SK-N-SH (cell line): Measurements from ENCODE around the gene PTPRJ. TPM values are rescaled to one million over a fixed set of nuclear protein-coding genes. Genes with fewer than 3 reads are reported as not detected.

Source experiments
- CTCF ChIA-PET: fragments of 300-600, 350-600 bp; formaldehyde crosslinking; extraction: SDS; loops from one replicate; lab custom pipeline; 2021; lab: Yijun Ruan, JAX
- POLR2A ChIA-PET: fragments of 350-600 bp; sonication (Branson Sonifier 250); formaldehyde crosslinking; extraction: SDS; loops from one replicate; lab custom pipeline; 2020; ENCODE audit warnings: antibody characterized with exemption, inconsistent platforms; lab: Yijun Ruan, JAX
- DNase-seq: peaks from one replicate; pipeline ENCODE4 v3.0.0; 2012
- H2AFZ ChIP-seq: fragments of 200-600 bp; sonication (generic); 2 replicates; pipeline ENCODE4 v1.8.1; 2016; ENCODE audit warnings: antibody characterized with exemption, mild to moderate bottlenecking, low read depth
- H3F3A ChIP-seq: fragments of 200-600 bp; sonication (generic); replicated peaks from 2 replicates; pipeline ENCODE3; 2016; ENCODE audit warnings: antibody characterized with exemption, mild to moderate bottlenecking; ENCODE audit not compliant: insufficient read depth
- H3K27ac ChIP-seq, 2 experiments: fragments of 200-500 bp in 1 of 2; fragments of 200-600 bp in 1 of 2; sonication (Bioruptor generic) in 1 of 2; sonication (generic), shearing (Covaris generic) in 1 of 2; 2 replicates each; pipeline versions ENCODE4 v1.5.1 to v1.6.1; 2014 to 2016; ENCODE audit warnings: low read depth in 2 of 2, inconsistent platforms in 1 of 2, low read length in 1 of 2, mild to moderate bottlenecking in 1 of 2, mixed read lengths in 1 of 2
- H3K27me3 ChIP-seq: fragments of 200-600 bp; sonication (generic), shearing (Covaris generic); 2 replicates; pipeline ENCODE4 v1.6.1; 2016; ENCODE audit warnings: mixed run types; ENCODE audit not compliant: insufficient read depth
- H3K36me3 ChIP-seq, 2 experiments: fragments of 200-500 bp in 1 of 2; fragments of 200-600 bp in 1 of 2; sonication (Bioruptor generic) in 1 of 2; sonication (generic) in 1 of 2; replicated peaks in 1 of 2; 2 replicates each; pipeline versions ENCODE3 to v1.5.1; 2014 to 2016; ENCODE audit warnings: low read length in 1 of 2, mild to moderate bottlenecking in 1 of 2; ENCODE audit not compliant: insufficient read depth in 2 of 2, control insufficient read depth in 1 of 2
- H3K4me1 ChIP-seq, 2 experiments: fragments of 200-500 bp in 1 of 2; fragments of 200-600 bp in 1 of 2; sonication (Bioruptor generic) in 1 of 2; sonication (generic), shearing (Covaris generic) in 1 of 2; 2 replicates each; pipeline versions ENCODE4 v1.5.1 to v1.6.1; 2014 to 2016; ENCODE audit warnings: low read depth in 1 of 2, low read length in 1 of 2, mixed run types in 1 of 2; ENCODE audit not compliant: insufficient read depth in 2 of 2, control insufficient read depth in 1 of 2
- H3K4me2 ChIP-seq: fragments of 200-600 bp; sonication (generic), shearing (Covaris generic); 2 replicates; pipeline ENCODE4 v1.6.1; 2017; ENCODE audit warnings: mixed run types
- H3K4me3 ChIP-seq, 2 experiments: fragments of 200-500 bp in 1 of 2; fragments of 200-600 bp in 1 of 2; sonication (Bioruptor generic) in 1 of 2; sonication (generic), shearing (Covaris generic) in 1 of 2; 2 replicates each; pipeline versions ENCODE4 v1.5.1 to v1.8.1; 2014 to 2016; ENCODE audit warnings: low read depth in 2 of 2, inconsistent platforms in 1 of 2, low read length in 1 of 2, mild to moderate bottlenecking in 1 of 2, mixed read lengths in 1 of 2, moderate library complexity in 1 of 2
- H3K79me2 ChIP-seq: fragments of 200-600 bp; sonication (generic); 2 replicates; pipeline ENCODE4 v1.8.1; 2017; ENCODE audit warnings: mild to moderate bottlenecking; ENCODE audit not compliant: insufficient read depth
- H3K9ac ChIP-seq: fragments of 200-600 bp; sonication (generic); 2 replicates; pipeline ENCODE4 v1.6.1; 2017; ENCODE audit warnings: mixed run types
- H3K9me2 ChIP-seq: fragments of 200-600 bp; sonication (generic); 2 replicates; pipeline ENCODE4 v1.6.1; 2017; ENCODE audit warnings: mixed run types
- H3K9me3 ChIP-seq: fragments of 200-600 bp; sonication (generic); 2 replicates; pipeline ENCODE4 v1.6.1; 2017; ENCODE audit warnings: mixed run types, mild to moderate bottlenecking, moderate library complexity
- H4K20me1 ChIP-seq: fragments of 200-600 bp; sonication (generic); 2 replicates; pipeline ENCODE4 v1.6.1; 2017; ENCODE audit warnings: mild to moderate bottlenecking, mixed run types; ENCODE audit not compliant: insufficient read depth
- EP300 ChIP-seq, 2 experiments: IDR thresholded peaks; 2 replicates each; pipeline versions ENCODE4 v1.4.0 to v1.6.1; 2012; ENCODE audit warnings: borderline replicate concordance in 1 of 2, low read depth in 1 of 2, low read length in 1 of 2
- MEF2A ChIP-seq: IDR thresholded peaks from 2 replicates; pipeline ENCODE4 v1.4.0; 2012; ENCODE audit warnings: low read depth, borderline replicate concordance
- MXI1 ChIP-seq: IDR thresholded peaks from 2 replicates; pipeline ENCODE4 v1.6.1; 2012; ENCODE audit warnings: mild to moderate bottlenecking, low read depth, low read length, improper control_type of control experiment
- NFIC ChIP-seq: IDR thresholded peaks from 2 replicates; pipeline ENCODE4 v1.4.0; 2012; ENCODE audit warnings: borderline replicate concordance
- POLR2AphosphoS5 ChIP-seq: IDR thresholded peaks from 2 replicates; pipeline ENCODE4 v1.6.1; 2012; ENCODE audit warnings: low read depth, low read length
- RCOR1 ChIP-seq: fragments of 150-350 bp; IDR thresholded peaks from 2 replicates; pipeline ENCODE4 v1.6.1; 2017; ENCODE audit warnings: antibody characterized with exemption, low read length
- RXRA ChIP-seq: IDR thresholded peaks from 2 replicates; pipeline ENCODE4 v1.4.0; 2012; ENCODE audit warnings: low read depth, mild to moderate bottlenecking, borderline replicate concordance
- TAF1 ChIP-seq: IDR thresholded peaks from 2 replicates; pipeline ENCODE4 v1.6.1; 2012; ENCODE audit warnings: low read depth, mild to moderate bottlenecking, low read length, moderate library complexity, borderline replicate concordance
- USF1 ChIP-seq: IDR thresholded peaks from 2 replicates; pipeline ENCODE4 v1.4.0; 2012; ENCODE audit warnings: low read depth, borderline replicate concordance
- WGBS: methylation state at CpG from one replicate; pipeline ENCODE4 v1.1.6; 2017; ENCODE audit warnings: low lambda C conversion rate; 5-methylcytosine and 5-hydroxymethylcytosine counted together
- polyA plus RNA-seq, 3 experiments: library from polyadenylated mRNA; depleted of rRNA; stranded (reverse); fragments of >200 nt; gene quantifications; 2 replicates each; pipeline ENCODE4 v1.2.3, GENCODE V29; 2012
- TF ChIP-seq, protein P1 (sequence below): IDR thresholded peaks from 2 replicates; pipeline ENCODE4 v1.6.1; 2012; ENCODE audit warnings: mild to moderate bottlenecking, low read depth, low read length, moderate library complexity

Gene PTPRJ
- polyA plus RNA-seq, 1 of the 3 experiments (the other 2 are of a cell fraction), result 4.5 TPM

- H3K27ac ChIP-seq, result no peak overlapping the region
- H3K4me1 ChIP-seq, result peaks cover 12 to 20% of the 10 kb centered on the region in 2 experiments; a peak in 2 of 4 replicates
- DNase-seq, result no peak
- WGBS, result 97% methylated on average over 20 of the region's 20 CpGs
- H4K20me1 ChIP-seq, result peaks cover 11% of the 10 kb centered on the region
- TF ChIP-seq USF1 (no peak), POLR2AphosphoS5 (no peak), EP300 (IDR thresholded peaks at IDR 0.05; ENCODE audit: borderline replicate concordance in 1 of 2, low read depth in 1 of 2, low read length in 1 of 2) (no peak), MEF2A (no peak)
- TF ChIP-seq, protein P1, sequence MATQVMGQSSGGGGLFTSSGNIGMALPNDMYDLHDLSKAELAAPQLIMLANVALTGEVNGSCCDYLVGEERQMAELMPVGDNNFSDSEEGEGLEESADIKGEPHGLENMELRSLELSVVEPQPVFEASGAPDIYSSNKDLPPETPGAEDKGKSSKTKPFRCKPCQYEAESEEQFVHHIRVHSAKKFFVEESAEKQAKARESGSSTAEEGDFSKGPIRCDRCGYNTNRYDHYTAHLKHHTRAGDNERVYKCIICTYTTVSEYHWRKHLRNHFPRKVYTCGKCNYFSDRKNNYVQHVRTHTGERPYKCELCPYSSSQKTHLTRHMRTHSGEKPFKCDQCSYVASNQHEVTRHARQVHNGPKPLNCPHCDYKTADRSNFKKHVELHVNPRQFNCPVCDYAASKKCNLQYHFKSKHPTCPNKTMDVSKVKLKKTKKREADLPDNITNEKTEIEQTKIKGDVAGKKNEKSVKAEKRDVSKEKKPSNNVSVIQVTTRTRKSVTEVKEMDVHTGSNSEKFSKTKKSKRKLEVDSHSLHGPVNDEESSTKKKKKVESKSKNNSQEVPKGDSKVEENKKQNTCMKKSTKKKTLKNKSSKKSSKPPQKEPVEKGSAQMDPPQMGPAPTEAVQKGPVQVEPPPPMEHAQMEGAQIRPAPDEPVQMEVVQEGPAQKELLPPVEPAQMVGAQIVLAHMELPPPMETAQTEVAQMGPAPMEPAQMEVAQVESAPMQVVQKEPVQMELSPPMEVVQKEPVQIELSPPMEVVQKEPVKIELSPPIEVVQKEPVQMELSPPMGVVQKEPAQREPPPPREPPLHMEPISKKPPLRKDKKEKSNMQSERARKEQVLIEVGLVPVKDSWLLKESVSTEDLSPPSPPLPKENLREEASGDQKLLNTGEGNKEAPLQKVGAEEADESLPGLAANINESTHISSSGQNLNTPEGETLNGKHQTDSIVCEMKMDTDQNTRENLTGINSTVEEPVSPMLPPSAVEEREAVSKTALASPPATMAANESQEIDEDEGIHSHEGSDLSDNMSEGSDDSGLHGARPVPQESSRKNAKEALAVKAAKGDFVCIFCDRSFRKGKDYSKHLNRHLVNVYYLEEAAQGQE, result no peak
- H3K36me3 ChIP-seq, result no peaks in the 10 kb centered on the region
- H3K4me2 ChIP-seq, result no peak overlapping the region
- CTCF ChIA-PET, result interaction anchor here (1.1 kb wide), 1 partner anchor 53 kb away, joined by 3 read pairs; no protein-coding TSS in a partner anchor
- H3K4me3 ChIP-seq, result no peak overlapping the region
- H3K27me3 ChIP-seq, result no peaks in the 10 kb centered on the region
- peaks cover 7% of the 10 kb centered on the region for H3F3A ChIP-seq
- no peaks in the 10 kb centered on the region for H3K9me2 ChIP-seq
- no peaks in the 10 kb centered on the region for H3K9me3 ChIP-seq
- no peak overlapping the region for H2AFZ ChIP-seq
- POLR2A ChIA-PET, result no interaction called here
- peaks cover 87% of the 10 kb centered on the region for H3K79me2 ChIP-seq
- no peak overlapping the region for H3K9ac ChIP-seq
These were observed 76.2 kb downstream of the PTPRJ start for GRCh38 chr11:48056325-48057183.

DNA sequence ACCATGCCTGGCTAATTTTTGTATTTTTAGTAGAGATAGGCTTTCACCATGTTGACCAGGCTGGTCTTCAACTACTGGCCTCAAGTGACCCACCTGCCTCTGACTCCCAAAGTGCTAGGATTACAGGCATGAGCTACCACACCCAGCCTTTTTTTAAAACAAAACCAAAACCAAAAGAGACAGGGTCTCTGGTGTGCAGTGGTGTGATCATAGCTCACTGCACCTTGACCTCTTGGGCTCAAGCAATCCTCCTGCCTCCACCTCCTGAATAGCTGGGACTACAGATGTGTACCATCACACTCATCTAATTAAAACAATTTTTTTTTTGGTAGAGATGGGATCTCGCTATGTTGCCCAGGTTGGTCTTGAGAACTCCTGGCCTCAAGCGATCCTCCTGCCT, 77.7 kb downstream of the PTPRJ start:
- H3K36me3 ChIP-seq, result peaks cover 0 to 4% of the 10 kb centered on the region in 2 experiments
- POLR2A ChIA-PET, result no interaction called here
- H3K27ac ChIP-seq, result no peak overlapping the region
- H3K4me2 ChIP-seq, result no peak overlapping the region
- TF ChIP-seq RCOR1 (no peak), MXI1 (no peak), NFIC (no peak), TAF1 (no peak), RXRA (no peak)
- peaks cover 5 to 10% of the 10 kb centered on the region in 2 experiments; a peak in 2 of 4 replicates for H3K4me1 ChIP-seq
- H2AFZ ChIP-seq, result no peak overlapping the region
- H3K9me3 ChIP-seq, result no peaks in the 10 kb centered on the region
- CTCF ChIA-PET, result interaction anchor here (0.8 to 1.1 kb wide), 2 partner anchors 37 to 124 kb away, joined by 3 to 5 read pairs; no protein-coding TSS in a partner anchor
- 100% methylated on average over 2 of the region's 2 CpGs for WGBS
- no peaks in the 10 kb centered on the region for H3K27me3 ChIP-seq
- H3K9me2 ChIP-seq, result no peaks in the 10 kb centered on the region
- peaks cover 88% of the 10 kb centered on the region for H3K79me2 ChIP-seq
- peaks cover 5% of the 10 kb centered on the region for H3F3A ChIP-seq
- no peaks in the 10 kb centered on the region for H4K20me1 ChIP-seq
- H3K4me3 ChIP-seq, result no peak overlapping the region
- no peak for DNase-seq
- H3K9ac ChIP-seq, result no peak overlapping the region
